Aorta (tissue), 5 donors: Measurements from ENCODE around the gene CDC14A. TPM values are rescaled to one million over a fixed set of nuclear protein-coding genes. Genes with fewer than 3 reads are reported as not detected.
A peak's percentile ranks its signal among the peaks of the same experiment; 100 is the strongest.

Experiments used
- ATAC-seq: fragments of 200-7000 bp; cut with Tn5 transposase; one replicate; pipeline ENCODE4 v1.9.1; 2022; ENCODE audit warnings: moderate library complexity; ENCODE audit not compliant: low FRiP score
- DNase-seq, 2 donors: peaks; one replicate each; pipeline ENCODE4 v3.0.0-alpha.2; 2020
- H3K27ac ChIP-seq, 2 donors: one replicate each; pipeline ENCODE4 v1.5.1; 2013; ENCODE audit warnings: low read length in 2 of 2, mild to moderate bottlenecking in 2 of 2, moderate library complexity in 2 of 2, control low read depth in 1 of 2, inconsistent platforms in 1 of 2, low read depth in 1 of 2
- H3K27me3 ChIP-seq, 2 donors: one replicate each; pipeline ENCODE4 v1.6.1; 2013; ENCODE audit warnings: control low read depth in 1 of 2, low read length in 1 of 2, mild to moderate bottlenecking in 1 of 2, moderate library complexity in 1 of 2; ENCODE audit not compliant: insufficient read depth in 2 of 2, control insufficient read depth in 1 of 2
- H3K36me3 ChIP-seq, 2 donors: one replicate each; pipeline ENCODE4 v1.6.1; 2013; ENCODE audit warnings: control low read depth in 1 of 2, low read length in 1 of 2, mild to moderate bottlenecking in 1 of 2; ENCODE audit not compliant: insufficient read depth in 2 of 2, control insufficient read depth in 1 of 2
- H3K4me1 ChIP-seq, 2 donors: one replicate each; pipeline ENCODE4 v1.6.1; 2013; ENCODE audit warnings: low read length in 2 of 2, control low read depth in 1 of 2, mild to moderate bottlenecking in 1 of 2, moderate library complexity in 1 of 2; ENCODE audit not compliant: insufficient read depth in 2 of 2, control insufficient read depth in 1 of 2
- H3K4me3 ChIP-seq, 2 donors: one replicate each; pipeline ENCODE4 v1.5.1; 2013; ENCODE audit warnings: low read length in 2 of 2, control low read depth in 1 of 2, mild to moderate bottlenecking in 1 of 2
- H3K9me3 ChIP-seq: one replicate; pipeline ENCODE4 v1.6.1; 2013; ENCODE audit warnings: mild to moderate bottlenecking, low read length; ENCODE audit not compliant: control insufficient read depth
- WGBS, 2 donors: extraction: QIAGEN DNeasy Blood & Tissue Kit; methylation state at CpG; one replicate each; pipeline ENCODE4 v1.1.7; 2013; 5-methylcytosine and 5-hydroxymethylcytosine counted together
- intact Hi-C, 2 donors: fragments of 100-400 bp; cut with DNase I; formaldehyde crosslinking; loops; one replicate each; pipeline versions ENCODE4 v1.14.2 to v1.15.0; 2022
- polyA plus RNA-seq, 2 donors: library from polyadenylated mRNA; stranded (reverse); fragments of 200-250 nt; gene quantifications; one replicate each; pipeline ENCODE4 v1.2.3, GENCODE V29; 2013
- total RNA-seq, 2 donors: library from RNA; stranded (reverse); fragmentation: NEBNext Ultra II Directional; extraction: Animal tissue kit (Norgen Biotek cat#: 25700); gene quantifications; one replicate each; pipeline ENCODE4 v1.2.1, GENCODE V29; 2021
- donor health status: healthy with polysubstance abuse.
- donor health status: Bipolar disorder and iron deficiency.
- donor health status: DM: no; HTN: no; CAD: no.
- donor health status: DM: no; HTN: no; CAD: no.
- donor health status: DM: yes; HTN: yes; CAD: no.

Gene CDC14A
- total and polyA plus RNA-seq, 4 donors, result 0.88 to 14.0 (median 5.0) TPM

DNA sequence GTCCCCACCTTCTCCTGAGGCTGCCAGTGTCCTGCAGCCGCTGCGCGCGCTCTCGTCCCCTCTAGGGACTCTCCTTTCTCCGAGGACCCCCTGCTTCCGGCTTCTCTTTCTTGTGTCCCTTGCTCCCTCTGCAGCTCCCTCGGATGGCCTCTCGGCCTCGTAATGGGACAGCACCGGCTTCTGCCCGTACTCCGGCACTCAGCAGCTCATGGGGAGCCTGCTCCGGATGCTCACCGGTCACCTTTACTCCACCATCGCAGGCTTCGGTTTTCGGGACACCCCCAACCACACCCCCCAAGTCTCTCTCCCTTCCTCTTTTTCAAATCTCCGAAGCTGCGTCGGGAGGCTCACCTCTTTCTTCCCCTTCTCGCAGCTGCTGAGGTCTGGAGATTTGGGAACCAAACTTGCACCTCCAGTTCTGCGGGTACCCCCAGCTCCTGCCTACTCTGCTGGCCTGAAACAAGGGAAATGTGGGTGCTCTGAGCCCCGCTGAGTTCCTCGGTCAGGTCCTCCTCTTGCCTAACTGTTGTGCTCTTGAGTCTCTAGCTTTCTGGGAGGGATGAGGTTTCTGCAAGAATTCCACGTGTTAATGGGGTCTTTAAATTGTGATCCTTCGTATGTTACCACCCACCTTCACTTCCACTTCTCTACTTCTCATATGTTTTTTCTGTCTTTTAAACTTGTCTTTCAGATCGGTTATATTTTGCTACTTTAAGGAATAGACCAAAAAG is 930 bp downstream of the CDC14A start:
- no peaks in the 10 kb centered on the region for H3K27me3 ChIP-seq
- peaks cover 0 to 2% of the 10 kb centered on the region in 2 donors for H3K4me1 ChIP-seq
- H3K9me3 ChIP-seq, result no peaks in the 10 kb centered on the region
- no peaks in the 10 kb centered on the region for H3K36me3 ChIP-seq
- H3K4me3 ChIP-seq, result peak overlapping the region; percentile 86 to 93
- ATAC-seq, result peak; percentile 6
- 1% methylated on average over 28 of the region's 28 CpGs for WGBS, 2 donors
- intact Hi-C loops, result loop anchor here in 1 of 2 donors (5.0 kb wide), 1 partner anchor 544 kb away; the partner anchor contains the start of gene SLC30A7
- H3K27ac ChIP-seq, result peak overlapping the region in 1 of 2 donors; percentile 55
- DNase-seq, result peak in 1 of 2 donors; percentile 78

DNA sequence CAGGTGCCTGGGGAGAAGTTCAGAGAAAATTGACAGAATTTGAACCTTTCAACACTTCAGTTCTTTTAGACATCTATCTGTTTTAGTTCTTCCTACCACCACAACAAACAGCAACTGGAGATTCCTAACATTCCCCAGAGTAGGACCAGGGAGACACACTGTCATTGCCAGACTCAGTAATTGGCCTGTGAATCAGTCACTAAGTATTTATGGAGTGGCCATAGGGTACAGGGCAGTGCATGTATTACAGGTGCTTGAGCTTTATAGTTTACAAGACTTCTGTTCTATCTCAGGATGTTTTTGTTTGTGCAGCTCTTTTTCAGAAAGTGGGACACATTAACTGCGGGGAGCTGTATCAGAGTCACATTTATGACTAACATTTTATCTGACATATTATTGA is 1.7 kb downstream of the CDC14A start:
- no peak overlapping the region for H3K4me3 ChIP-seq
- no peaks in the 10 kb centered on the region for H3K27me3 ChIP-seq
- WGBS, 2 donors, result 93 to 97% methylated on average over 1 of the region's 1 CpG
- no peak overlapping the region for H3K27ac ChIP-seq
- ATAC-seq, result no peak
- H3K9me3 ChIP-seq, result no peaks in the 10 kb centered on the region
- H3K4me1 ChIP-seq, result peaks cover 0 to 2% of the 10 kb centered on the region in 2 donors
- no peaks in the 10 kb centered on the region for H3K36me3 ChIP-seq
- no peak for DNase-seq
- intact Hi-C loops, result loop anchor here in 1 of 2 donors (5.0 kb wide), 1 partner anchor 543 kb away; the partner anchor contains the start of gene SLC30A7

DNA sequence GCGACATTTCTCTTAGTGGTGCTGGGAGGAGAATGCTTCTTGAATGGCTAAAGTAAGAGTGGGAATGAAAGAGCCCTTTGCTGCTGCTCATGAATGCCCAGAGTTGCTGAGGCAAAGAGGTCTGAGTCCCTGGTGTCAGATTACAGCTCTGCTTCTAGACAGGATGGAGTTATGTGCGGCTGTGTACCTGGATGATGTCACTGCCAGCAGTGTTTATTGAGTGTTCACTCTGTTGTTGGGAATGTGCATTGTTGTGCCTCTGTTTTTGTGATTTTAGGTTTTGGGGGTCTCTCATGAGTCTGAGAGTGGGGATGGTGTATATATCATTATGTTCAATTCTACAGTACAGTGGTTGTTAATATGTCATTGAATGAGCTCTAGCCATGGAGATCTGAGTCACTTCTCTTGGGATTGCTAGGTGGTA is 2.7 kb downstream of the CDC14A start:
- peaks cover 0 to 2% of the 10 kb centered on the region in 2 donors for H3K4me1 ChIP-seq
- ATAC-seq (no peak), DNase-seq (no peak)
- 64 to 69% methylated on average over 2 of the region's 2 CpGs for WGBS, 2 donors
- no peaks in the 10 kb centered on the region for H3K36me3 ChIP-seq
- no peak overlapping the region for H3K27ac ChIP-seq
- no peak overlapping the region for H3K4me3 ChIP-seq
- H3K9me3 ChIP-seq, result no peaks in the 10 kb centered on the region
- no peaks in the 10 kb centered on the region for H3K27me3 ChIP-seq
- intact Hi-C loops, result loop anchor here in 1 of 2 donors (5.0 kb wide), 1 partner anchor 542 kb away; the partner anchor contains the start of gene SLC30A7

DNA sequence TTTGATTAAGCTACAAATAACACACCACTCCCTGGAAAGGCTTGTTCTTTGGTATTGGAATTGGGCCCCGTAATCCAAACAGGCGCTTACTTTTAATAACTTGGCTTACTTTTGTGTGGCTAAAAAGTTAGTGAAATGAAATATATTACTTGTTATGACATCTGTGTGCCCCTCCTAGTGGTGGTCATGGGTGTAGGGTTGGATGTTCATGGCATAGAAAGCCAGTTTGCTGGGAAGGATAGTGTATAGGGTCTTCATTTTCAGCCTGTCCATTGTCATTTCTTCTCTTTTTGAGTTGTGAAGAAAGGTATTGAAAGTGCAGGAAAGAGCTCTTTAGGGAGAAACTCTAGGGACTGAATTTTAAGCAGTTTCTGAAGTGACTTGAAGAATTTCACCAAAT is 5.9 kb downstream of the CDC14A start:
- Histone ChIP-seq H3K27ac (no peak overlapping the region), H3K4me3 (no peak overlapping the region), H3K9me3 (no peaks in the 10 kb centered on the region), H3K4me1 (peaks cover 0 to 4% of the 10 kb centered on the region in 2 donors), H3K27me3 (no peaks in the 10 kb centered on the region), H3K36me3 (no peaks in the 10 kb centered on the region)
- 13 to 25% methylated on average over 2 of the region's 2 CpGs for WGBS, 2 donors
- ATAC-seq (no peak), DNase-seq (no peak)
- intact Hi-C loops, result no loop called here

DNA sequence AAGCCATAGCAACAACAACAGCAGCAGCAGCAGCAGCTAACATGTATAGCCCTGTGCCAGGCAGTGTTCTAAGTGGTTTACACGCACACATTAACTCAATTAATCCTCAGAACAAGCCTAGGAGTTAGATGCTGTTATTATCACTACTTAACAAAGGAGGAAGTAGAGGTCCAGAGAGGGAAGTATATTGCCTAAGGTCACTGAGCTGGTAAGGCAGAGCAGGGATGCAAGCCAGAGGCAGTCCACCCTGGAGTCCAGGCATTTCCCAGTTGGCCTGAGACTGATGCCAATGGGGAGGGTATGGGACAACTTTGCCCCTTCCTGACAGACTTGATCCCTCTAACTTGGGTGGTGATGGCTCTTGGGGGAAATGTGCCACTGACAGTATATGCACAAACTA is 6.8 kb downstream of the CDC14A start:
- Histone ChIP-seq H3K27me3 (no peaks in the 10 kb centered on the region), H3K9me3 (no peaks in the 10 kb centered on the region), H3K27ac (no peak overlapping the region), H3K36me3 (no peaks in the 10 kb centered on the region), H3K4me1 (peaks cover 0 to 4% of the 10 kb centered on the region in 2 donors), H3K4me3 (no peak overlapping the region)
- DNase-seq, result no peak
- WGBS, 2 donors, result 85 to 87% methylated on average over 1 of the region's 1 CpG
- ATAC-seq, result no peak
- intact Hi-C loops, result no loop called here

DNA sequence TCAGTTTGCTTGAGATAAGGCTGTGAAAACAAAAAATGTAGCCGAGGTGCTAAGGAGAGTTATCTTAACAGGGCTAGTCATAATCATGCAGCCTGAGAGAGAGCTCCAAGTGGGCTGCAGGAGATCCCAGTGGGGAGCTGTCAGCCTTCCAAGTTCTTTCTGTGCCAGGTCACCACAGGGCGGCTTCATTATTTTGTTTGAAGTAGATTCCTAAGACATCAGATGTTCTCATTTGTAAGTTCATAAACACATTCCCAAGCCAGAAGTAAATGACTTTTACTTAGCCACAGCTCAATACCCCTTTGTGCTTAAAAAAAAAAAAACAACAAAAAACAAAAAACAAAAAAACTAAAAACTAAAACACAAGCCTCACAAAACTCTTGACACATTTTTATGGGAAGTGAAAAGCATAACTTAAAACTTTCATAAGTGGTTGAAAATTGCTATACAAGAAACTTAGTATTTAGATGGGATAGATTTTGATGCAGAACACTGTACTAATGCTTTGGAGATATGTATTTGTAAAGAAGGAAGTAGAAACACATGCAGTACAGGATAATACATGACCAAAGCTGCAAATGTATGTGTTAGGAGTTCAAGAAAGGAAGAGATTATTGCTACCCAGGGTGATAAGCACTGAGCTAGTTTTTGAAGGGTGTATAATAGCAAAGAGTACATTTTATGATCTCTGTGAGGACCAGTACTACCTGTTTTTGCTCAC is 8.6 kb downstream of the CDC14A start:
- H3K9me3 ChIP-seq, result no peaks in the 10 kb centered on the region
- DNase-seq, result no peak
- peaks cover 0 to 1% of the 10 kb centered on the region in 2 donors for H3K27me3 ChIP-seq
- H3K36me3 ChIP-seq, result no peaks in the 10 kb centered on the region
- peak; percentile 69 for ATAC-seq
- 0 to 3% methylated on average over 2 of the region's 2 CpGs for WGBS, 2 donors
- peaks cover 0 to 2% of the 10 kb centered on the region in 2 donors for H3K4me1 ChIP-seq
- no peak overlapping the region for H3K27ac ChIP-seq
- no peak overlapping the region for H3K4me3 ChIP-seq
- intact Hi-C loops, result no loop called here

DNA sequence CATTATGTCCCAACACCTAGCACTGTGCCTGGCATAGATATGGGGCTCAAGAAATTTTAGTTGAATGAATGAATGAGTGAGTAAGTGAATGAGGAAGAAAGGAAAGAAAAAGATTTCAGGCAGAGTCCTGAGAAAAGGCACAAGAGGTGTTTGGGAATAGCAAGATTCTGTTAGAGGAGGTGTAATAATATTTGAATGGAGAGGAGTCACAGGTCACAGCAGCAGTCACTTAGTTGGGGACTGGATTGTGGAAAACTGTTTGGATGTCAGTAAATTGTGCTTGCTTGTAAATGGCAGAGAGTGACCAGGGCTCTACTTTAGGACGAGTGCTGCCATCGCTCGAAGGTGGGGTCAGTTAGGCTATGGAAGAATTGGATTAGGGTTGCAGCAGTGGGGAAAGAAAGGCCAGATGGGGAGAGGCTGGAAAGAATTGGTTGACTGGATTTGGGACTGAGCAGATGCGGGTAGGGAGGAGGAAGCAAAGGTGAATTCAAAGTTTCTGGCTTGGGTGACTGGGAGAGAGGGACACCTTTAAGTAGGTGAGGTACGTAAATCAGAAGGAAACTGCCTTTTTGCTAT is 9.3 kb downstream of the CDC14A start:
- ATAC-seq (no peak), DNase-seq (no peak)
- no peaks in the 10 kb centered on the region for H3K36me3 ChIP-seq
- 91 to 94% methylated on average over 5 of the region's 5 CpGs for WGBS, 2 donors
- H3K27ac ChIP-seq, result no peak overlapping the region
- peaks cover 0 to 1% of the 10 kb centered on the region in 2 donors for H3K27me3 ChIP-seq
- intact Hi-C loops, result no loop called here
- H3K4me1 ChIP-seq, result peaks cover 0 to 2% of the 10 kb centered on the region in 2 donors
- H3K4me3 ChIP-seq, result no peak overlapping the region
- H3K9me3 ChIP-seq, result no peaks in the 10 kb centered on the region

DNA sequence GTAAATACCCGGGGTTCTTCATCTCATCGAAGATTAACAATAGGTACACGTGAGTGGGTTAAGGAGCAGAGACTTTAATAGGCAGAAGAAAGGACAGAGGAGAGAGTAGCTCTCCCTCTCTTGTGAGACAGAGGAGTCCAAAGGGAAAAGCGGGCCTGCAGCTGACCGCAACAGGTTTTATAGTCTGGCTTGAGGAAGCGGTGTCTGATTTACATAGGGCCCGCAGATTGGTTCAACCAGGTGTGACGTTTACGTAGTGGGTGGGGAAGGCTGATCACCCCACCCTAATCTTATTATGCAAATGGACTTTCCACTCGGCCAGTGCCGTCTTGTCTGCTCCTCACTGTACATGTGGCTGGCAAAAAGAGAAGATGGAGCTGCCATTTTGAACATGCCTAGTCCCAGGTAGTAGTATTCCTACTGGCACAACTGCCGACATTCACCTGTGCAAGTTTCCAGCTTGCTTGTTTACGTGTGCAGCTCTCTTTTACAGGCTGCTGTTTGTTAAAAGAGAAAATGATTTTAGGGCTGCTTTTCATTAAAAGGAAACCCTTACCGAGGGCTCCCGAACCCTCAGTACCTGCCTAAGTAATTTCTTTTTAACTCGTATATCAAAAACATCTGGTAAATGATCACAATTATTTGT is 10.6 kb downstream of the CDC14A start:
- Histone ChIP-seq H3K36me3 (no peaks in the 10 kb centered on the region), H3K27ac (no peak overlapping the region), H3K27me3 (peaks cover 0 to 1% of the 10 kb centered on the region in 2 donors), H3K4me3 (no peak overlapping the region), H3K9me3 (no peaks in the 10 kb centered on the region), H3K4me1 (peaks cover 0 to 2% of the 10 kb centered on the region in 2 donors)
- ATAC-seq (no peak), DNase-seq (no peak)
- 95 to 96% methylated on average over 16 of the region's 16 CpGs for WGBS, 2 donors
- intact Hi-C loops, result no loop called here
